Activated CD4-positive, alpha-beta T cell treated with anti-CD3 and anti-CD28 coated beads for 4 hours (primary cell): ENCODE results near the gene MTNR1A.

ENCODE experiments used
- DNase-seq, 2 donors: peaks; one replicate each; pipeline ENCODE4 v3.0.0-alpha.2; 2020

The MTNR1A gene

DNA sequence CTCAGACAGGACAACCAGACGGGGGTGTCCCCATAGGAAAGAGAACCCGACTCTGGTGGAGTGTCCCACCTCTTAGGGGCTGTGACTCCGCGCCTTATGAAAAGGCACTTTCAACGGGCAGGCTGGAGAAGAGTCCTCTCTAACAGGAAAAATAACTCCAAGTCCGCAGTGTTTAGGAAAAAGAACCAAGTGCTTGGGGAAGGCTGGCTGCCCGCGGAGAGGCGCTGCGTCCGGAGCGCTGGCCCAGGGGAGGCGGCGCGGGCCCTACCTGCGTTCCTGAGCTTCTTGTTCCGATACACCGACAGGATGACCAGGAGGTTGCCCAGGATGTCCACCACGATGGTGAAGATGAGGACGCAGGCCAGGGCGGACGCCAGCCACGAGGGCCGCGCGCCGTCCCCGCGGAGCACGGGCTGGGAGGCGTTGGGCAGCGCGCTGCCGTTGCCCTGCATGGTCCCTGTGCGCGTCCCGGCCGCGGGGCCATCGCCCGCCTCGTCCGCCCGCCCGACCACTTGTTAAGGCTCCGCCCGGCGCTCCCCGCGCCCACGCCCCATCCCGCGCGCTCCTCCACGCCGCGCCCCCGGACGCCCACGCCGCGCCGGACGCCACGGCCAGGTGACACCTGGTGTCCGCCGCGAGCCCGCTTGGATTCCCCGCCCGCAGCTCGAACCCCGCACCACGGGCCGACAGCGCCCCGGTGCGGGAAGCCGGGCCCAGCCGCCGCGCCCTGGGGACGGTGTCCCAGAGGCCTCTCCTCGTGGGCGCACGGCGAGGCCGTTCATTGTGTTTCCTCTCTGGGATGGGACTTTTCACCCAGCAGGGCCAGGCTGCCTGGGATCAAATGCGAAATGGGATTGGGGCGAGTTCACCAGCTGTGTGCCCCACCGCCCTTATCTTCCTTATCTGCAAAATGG is at the start of gene MTNR1A:
Gene MTNR1A (minus strand): TSS at position 654 of the 914 bp plus-strand sequence. CDS start 202 bp downstream, at position 452.
- DNase-seq = no peak

DNA sequence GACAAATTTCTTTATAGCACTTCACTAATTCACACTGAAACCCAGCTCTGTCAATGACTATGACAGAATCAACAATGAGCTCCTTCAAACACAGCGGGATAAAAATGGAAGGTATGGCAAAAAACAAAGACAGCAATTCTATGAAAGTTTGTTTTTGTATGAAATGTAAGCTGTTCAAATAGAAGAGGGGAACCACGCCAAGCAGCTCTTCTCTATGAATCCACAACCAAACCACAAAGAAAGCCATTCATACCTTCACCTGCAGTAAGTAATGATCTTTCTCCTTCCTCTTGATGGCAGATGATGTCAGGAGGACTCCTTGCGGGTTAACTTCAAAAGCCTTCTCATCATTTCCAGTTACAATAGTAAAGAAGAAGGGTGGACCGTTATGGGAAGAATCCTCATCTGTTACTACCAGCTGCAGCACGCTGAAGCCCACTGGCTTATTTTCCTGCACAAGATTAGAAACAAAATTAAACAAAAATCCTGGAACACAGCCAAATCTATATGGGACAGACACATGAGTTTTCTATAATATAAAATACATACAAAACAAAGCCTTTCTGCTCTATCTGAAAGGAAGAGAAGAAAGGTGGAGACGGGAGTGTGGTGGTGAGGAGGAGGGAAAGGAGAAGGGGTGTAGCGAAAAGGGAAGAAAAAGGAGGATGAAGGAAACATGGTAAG is 48.9 kb upstream of the MTNR1A start:
- DNase-seq = no peak

DNA sequence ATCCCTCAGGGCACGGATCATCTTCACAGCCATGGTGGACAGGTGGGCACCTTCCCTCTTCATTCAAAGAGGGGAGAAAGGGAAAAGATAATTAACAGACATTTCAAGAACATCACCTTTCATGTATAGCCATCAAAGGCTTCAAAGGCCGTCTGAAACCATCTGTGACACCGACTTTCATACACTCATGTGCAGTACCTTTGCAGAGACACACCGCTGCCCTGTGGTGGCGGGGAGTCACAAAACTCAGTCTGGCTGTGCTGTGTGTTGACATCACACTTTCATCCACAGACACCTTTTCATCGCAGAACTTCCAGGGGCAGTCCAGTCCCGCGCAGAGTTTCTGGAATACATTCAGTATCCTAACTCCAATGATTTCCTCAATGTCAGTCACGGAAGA is 47.6 kb upstream of the MTNR1A start:
- DNase-seq = no peak

DNA sequence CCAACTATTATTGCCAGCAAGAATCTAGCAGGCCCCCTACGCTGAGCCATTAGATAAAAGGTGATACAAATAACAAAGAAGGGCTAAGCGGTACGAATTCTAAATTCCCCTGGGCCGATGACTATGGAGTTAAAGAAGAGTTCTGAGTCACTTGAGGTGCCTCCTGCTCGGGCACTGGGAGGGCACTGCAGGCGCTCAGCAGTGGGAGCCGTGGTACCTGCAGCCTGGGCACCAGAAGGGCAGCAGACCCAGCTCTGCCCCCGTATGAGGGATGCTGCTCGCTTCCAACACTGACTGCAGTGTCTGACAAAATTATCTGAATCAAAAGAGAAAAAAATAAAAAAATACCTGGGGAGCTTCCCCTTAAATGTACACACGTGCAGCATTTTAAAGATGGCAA is 44.1 kb upstream of the MTNR1A start:
- no peak for DNase-seq

- no peak for DNase-seq
These were observed 43.3 kb upstream of the MTNR1A start for GRCh38 chr4:186598686-186599085.

- DNase-seq = no peak
These were observed 41.6 kb upstream of the MTNR1A start for GRCh38 chr4:186596850-186597390.

DNA sequence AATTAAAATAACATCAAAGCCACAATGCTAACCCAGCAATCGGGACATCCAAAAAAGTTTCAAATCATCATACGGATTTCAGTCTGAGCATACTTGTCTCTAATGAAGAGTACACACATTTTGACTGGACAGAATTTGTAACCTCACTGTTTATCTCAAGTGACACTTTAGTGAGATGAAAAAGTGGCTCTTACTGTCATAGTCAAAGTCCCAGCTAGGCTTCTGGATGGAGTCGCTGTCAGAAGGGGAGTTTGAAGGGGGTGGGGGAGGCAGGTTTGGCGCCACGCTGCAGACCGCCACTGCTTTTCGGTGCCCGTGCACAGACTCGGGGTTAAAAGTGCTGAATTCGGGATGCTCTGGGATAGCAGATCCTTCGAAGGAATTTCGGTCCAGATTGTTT is 41.0 kb upstream of the MTNR1A start:
- no peak for DNase-seq

- no peak for DNase-seq
These were observed 38.2 kb upstream of the MTNR1A start for GRCh38 chr4:186593587-186593973.

DNA sequence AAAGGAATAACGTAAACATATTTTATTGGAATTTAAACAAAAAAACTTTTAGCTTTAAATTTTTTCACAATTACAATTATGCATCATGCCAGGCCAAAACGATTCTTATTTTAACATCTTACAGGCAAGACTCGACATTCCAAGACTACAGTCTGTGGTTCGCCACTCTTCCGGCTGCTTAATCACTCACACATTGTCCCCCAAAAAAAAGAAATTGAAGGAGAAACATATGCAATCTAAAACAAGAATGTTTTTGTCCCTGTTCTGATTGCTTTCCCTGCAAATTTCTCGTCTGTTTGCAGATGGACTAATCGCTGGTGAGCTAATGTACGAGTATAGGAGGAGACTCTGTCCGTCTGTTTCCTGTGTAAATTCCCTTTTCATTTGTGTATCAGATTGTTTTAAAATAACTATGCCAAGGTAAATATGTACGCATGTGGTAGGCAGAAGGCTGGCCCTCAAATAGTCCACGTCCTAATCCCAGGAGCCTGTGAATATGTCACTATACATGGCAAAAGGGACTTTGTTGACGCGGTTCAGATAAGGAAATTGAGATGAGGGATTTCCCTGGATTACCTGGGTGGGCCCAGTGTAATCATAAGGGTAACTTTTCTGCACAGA is 37.7 kb upstream of the MTNR1A start:
- no peak for DNase-seq

DNA sequence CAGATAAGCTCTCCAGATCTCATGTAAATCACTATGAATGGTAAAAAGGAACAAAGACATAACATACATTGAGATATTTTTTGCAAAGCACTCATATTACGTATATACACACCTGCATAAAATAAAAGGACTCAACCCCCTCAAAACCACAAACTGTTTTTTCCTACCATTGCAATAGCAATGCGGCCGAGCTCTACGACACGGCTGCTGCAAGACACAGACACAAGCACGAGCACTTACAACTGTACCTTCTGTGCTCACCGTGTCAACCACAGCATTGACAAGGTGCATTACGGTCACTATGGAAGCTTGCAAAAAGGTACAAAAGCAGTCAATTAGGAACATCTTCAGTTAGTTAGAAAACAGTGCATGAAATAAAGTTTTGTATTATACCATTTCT is 37.1 kb upstream of the MTNR1A start:
- DNase-seq = no peak

DNA sequence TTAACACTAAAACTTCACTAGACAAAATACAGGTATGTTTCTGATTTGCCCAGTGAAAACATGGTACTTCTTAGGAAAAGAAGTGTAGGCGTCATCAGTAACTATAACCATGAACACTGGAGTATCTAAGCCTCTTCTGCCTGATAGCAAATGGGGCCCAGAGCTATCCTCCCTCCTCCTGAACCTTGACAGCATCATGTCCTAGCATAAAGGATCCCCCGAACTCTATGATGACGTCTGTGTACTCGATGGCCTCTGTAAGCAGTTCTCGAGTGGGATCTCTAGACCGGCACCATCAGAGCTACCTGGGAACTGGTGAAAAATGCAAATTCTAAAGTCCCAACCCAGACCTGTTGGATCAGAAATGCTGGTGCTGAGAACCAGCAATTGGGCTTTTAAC is 36.3 kb upstream of the MTNR1A start:
- DNase-seq = no peak

DNA sequence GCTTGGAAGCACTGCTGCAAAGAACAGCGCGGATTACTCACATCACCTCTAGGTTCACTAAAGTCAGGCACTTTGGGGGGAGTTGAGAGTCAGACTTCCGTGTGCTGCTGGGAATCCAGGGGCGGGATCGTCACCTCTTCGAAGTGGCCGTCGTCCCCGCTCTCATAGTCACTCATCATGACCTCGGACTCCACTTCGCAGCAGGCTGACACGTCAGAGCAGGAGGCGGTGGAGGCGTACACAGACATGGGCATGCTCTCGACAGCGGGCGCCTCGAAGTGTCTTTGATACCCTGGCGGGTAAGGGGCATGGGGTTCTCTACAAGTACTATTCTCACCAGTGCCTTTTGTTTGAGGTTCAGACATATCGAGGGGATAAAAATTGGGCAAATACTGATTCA is 33.1 kb upstream of the MTNR1A start:
- no peak for DNase-seq

DNA sequence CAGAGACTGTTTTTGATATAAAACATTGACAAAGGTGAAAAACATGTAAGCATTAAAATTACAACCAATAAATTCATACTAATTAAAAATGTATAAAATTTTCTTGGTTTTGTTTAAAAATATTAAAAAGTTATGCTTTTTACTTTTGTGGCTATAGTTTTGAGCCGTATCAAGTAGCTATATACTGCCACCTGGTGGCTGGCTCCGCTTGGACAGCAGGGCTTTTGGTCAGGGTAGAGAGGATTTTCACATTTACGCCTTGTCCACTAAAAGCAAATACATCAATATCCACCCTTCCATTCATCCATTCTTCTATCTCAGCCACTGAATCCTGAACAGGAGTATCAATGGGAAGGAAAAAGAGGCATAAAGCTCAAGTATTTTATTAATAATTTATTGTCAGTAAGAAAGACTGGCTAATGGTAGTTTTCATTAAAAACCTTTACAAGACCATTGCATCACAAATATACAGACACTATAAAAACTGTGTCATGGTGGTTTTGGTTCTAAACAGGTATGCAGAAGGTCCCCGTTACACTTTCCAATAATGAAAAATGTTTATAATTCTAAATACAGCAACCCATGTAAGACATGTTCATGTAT is 32.1 kb upstream of the MTNR1A start:
- DNase-seq = peak; percentile 28 to 49

GRCh38 chr4:186586205-186586604 is 30.8 kb upstream of the MTNR1A start:
- no peak for DNase-seq

DNA sequence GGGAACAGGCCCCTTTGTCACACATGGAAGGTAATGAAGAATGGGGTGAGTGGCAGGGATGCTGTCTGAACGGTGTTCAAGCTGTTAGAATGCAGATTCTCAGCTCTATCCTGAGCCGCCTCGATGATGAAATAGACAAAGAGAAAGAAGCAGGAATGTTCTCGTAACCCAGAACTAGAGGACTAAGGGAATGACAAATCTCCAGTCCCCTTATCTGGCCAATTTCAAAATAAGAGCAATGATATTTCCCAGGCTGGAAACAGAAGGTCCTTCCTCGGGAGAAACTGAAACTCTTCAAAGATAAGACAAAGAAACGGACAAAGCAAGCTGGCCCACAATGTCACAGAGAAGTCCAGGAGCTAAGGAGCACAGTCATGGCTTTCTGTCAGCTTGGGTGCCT is 29.5 kb upstream of the MTNR1A start:
- DNase-seq = no peak

- DNase-seq = no peak
These were observed 26.1 kb upstream of the MTNR1A start for GRCh38 chr4:186581421-186581820.

GRCh38 chr4:186580669-186581068 is 25.3 kb upstream of the MTNR1A start:
- no peak for DNase-seq

DNA sequence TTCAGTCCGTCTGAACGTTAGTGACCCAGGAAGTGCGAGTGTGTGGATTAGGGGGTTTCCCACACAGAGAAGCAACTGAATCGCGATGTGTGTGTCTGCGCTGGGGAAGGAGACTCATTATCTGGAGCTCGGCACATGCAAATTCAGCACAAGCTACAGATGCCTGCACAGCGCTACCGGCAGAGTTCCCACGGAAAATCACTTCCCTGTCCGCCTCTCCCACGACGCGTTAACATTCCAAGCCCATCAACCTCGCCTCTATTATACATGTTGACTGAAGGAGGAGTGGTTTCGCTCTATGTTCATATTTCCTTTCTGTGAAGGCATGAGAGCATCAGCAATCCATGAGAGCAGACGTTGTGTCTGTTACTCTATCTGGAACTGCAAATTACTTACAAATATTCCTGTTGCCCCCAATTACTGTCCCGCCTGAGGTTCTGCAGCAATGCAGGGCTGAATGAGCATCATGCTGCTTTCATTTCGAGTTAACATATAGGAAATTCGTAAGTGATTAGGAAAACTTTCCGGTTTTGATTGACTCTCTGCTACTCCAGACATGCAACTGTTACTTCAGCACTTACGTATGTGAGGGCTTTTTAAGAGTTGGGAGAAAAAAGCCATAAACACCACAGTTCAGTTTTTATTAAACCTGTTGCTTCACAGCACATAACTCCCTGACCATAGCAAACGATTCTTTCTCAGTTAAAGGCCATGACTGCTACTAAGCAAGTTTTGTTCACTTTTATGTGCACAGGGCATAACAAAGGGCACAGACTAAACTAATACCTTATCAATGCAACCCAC is 15.0 kb upstream of the MTNR1A start:
- DNase-seq = no peak

DNA sequence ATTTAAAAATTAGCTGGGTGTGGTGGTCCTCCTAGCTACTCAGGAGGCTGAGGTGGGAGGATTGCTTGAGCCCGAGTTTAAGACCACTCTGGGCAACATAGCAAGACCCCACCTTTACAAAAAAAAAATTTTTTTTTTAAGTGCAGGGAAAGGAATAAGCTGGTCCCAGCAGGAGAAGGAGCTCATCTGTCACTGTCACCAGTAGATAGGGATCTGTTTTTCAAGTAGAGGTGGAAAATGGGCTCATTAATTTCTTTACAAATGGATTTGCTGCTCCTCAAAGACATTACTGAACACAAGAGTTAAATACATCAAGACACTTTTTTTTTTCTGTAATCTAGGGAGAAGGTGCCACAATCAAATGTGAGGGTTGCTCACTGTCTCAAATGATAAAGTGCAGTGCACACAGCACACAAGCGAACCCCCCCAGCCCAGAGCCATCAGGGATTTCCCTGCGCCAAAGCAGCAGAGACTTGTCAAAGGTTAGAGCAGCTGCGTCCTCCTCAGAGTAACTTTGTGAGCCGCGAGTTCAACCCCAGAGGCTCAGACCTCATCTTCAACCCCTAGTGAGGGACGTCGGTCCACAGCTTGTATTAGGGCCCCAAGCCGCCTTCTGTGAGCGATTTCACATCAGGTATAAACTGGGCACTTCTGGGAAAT is 14.3 kb upstream of the MTNR1A start:
- DNase-seq = no peak

DNA sequence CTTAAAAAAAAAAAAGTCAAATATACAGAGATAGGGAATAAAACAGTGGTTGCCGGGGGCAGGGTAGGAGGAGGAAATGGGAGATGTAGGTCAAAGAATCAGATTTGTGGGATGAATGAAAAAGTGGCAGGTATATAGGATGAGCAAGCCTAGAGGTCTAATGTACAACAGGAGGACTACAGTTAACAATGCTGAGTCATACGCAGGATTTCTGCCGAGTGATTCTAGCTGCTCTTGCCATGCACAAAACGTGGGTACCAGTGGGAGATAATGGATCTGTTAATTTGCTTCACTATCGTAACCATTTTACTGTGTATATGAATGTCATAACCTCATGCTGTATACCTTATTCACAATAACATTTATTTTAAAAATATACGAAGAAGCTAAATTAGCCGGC is 10.7 kb upstream of the MTNR1A start:
- DNase-seq = no peak

- DNase-seq = no peak
These were observed 8.4 kb upstream of the MTNR1A start for GRCh38 chr4:186563761-186564160.

DNA sequence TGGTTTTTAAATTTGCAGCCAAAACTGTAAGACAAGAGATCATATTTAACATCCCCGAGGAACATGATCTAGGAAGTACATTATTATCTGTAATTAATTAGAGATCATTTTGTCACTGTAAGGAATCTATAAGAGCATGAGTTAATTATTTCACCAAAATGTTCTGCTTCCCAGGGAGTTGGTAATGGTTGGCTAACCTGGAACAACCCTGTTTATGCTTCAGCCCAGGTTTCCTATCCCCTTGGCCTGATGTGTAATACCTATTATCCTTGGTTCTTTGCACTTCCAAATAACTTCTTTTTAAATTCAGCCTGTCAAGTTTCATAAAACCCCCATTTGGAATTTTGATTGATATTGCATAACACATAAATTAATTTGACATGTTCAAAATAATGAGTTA is 6.4 kb upstream of the MTNR1A start:
- DNase-seq = no peak
